LNCaP clone FGC (cell line): Measurements from ENCODE around the gene CFLAR.

Source experiments
- DNase-seq: peaks from one replicate; pipeline ENCODE4 v3.0.0-alpha.2; 2011; ENCODE audit warnings: low read depth
- H3K4me3 ChIP-seq: 2 replicates; pipeline ENCODE4 v1.5.1; 2011; ENCODE audit warnings: mild to moderate bottlenecking, low read depth, low read length, control low read depth
- TF ChIP-seq, protein P1 (sequence below): IDR thresholded peaks from 2 replicates; pipeline ENCODE4 v1.5.1; 2012; ENCODE audit warnings: mild to moderate bottlenecking; ENCODE audit not compliant: control insufficient read depth, insufficient read depth; ENCODE audit errors: extremely low read depth

Gene CFLAR

GRCh38 chr2:201203916-201204654 is 88.1 kb downstream of the CFLAR start:
- no peak for DNase-seq
- no peak overlapping the region for H3K4me3 ChIP-seq
- TF ChIP-seq, protein P1, sequence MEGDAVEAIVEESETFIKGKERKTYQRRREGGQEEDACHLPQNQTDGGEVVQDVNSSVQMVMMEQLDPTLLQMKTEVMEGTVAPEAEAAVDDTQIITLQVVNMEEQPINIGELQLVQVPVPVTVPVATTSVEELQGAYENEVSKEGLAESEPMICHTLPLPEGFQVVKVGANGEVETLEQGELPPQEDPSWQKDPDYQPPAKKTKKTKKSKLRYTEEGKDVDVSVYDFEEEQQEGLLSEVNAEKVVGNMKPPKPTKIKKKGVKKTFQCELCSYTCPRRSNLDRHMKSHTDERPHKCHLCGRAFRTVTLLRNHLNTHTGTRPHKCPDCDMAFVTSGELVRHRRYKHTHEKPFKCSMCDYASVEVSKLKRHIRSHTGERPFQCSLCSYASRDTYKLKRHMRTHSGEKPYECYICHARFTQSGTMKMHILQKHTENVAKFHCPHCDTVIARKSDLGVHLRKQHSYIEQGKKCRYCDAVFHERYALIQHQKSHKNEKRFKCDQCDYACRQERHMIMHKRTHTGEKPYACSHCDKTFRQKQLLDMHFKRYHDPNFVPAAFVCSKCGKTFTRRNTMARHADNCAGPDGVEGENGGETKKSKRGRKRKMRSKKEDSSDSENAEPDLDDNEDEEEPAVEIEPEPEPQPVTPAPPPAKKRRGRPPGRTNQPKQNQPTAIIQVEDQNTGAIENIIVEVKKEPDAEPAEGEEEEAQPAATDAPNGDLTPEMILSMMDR, result no peak

DNA sequence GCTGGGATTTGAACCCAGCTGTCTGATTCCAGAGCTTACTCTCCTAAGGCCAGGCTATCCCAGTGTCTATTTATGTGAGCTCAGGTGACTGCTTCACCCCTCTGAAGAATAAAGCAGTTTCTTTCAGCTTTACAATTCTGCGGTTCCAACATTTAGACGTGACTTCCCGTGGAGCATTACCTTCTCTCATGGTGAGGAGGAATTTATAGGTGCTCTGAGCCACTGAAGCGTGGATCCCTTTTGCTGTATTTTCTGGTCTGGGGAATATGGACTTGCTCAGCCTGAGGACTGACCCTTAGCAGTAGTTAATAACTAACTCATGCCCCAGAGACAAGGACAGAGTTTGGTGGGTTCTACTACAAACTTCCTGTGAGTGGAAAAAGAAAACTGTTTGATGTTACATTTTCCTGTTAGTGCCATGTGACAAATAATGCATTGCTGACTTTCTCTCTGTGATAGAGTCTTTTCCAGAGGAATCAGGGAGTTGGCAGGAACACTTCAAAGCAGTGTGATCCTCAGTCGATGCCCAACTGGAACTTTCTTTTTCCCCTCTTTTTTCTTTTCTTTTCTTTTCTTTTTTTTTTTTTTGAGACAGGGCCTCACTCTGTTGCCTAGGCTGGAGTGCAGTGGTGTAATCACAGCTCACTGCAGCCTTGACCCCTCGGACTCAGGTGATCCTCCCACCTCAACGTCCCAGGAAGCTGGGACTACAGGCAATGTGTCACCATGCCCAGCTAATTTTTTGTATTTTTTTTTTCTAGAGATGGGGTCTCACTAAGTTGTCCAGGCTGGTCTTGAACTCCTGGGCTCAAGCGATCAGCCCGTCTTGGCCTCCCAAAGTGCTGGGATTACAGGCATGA is 88.9 kb downstream of the CFLAR start:
- no peak for DNase-seq
- TF ChIP-seq, protein P1, result no peak
- no peak overlapping the region for H3K4me3 ChIP-seq

DNA sequence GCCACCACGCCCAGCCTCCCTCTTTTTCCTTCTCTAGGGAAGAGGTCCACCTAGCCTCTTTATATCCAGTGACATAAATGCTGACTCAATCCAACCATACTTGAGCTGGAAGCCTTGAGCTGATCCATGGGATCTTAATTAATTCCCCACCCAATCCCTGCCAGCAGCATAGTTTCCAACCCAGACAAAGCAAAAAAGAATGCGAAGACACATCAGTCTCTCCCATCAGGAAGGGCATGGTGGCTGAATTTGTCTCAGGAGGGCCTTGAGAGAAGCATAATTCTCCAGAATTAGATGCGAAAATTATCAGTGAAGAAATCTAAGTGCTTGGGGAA is 89.5 kb downstream of the CFLAR start:
- TF ChIP-seq, protein P1, result no peak
- DNase-seq, result no peak
- H3K4me3 ChIP-seq, result no peak overlapping the region

GRCh38 chr2:201208563-201209252 is 92.7 kb downstream of the CFLAR start:
- no peak overlapping the region for H3K4me3 ChIP-seq
- TF ChIP-seq, protein P1, result no peak
- no peak for DNase-seq

DNA sequence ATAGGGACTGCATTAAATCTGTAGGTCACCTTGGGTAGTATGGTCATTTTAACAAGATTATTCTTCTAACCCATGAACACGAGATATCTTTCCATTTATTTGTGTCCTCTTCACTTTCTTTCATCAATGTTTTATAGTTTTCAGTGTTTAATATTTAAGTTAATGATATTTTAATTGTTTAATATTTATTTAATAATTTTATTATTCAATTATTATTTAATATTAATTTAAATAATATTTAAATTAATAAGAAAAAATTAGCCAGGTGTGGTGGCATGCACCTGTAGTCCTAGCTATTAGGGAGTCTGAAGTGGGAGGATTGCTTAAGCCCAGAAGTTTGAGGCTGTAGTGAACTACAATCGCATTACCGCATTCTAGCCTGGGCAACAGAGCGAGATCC is 100.0 kb downstream of the CFLAR start:
- H3K4me3 ChIP-seq, result no peak overlapping the region
- DNase-seq, result no peak
- TF ChIP-seq, protein P1, result no peak

- TF ChIP-seq, protein P1, result no peak
- DNase-seq, result no peak
- H3K4me3 ChIP-seq, result no peak overlapping the region
These were observed 101.0 kb downstream of the CFLAR start for GRCh38 chr2:201216918-201217317.
